Measurements from ENCODE around the gene PAGE2B. TPM values are rescaled to one million over a fixed set of nuclear protein-coding genes. Genes with fewer than 3 reads are reported as not detected.

Gene PAGE2B
- total RNA-seq, 1 experiment from 2014 or later, result not detected

- CTCF ChIA-PET, result no interaction called here
- no peaks in the 10 kb centered on the region for H3K9me3 ChIP-seq (ENCODE audit: control insufficient read depth in 1 of 2, insufficient read depth in 1 of 2, low read depth in 1 of 2, low read length in 2 of 2)
- RAD21 ChIA-PET (ENCODE audit: low non-redundant PET in 1 of 2, low total read pairs in 2 of 2, uncharacterized antibody in 2 of 2, unreplicated experiment in 2 of 2), result no interaction called here
- BruUV-seq (replicated peaks), result no TSS peak
- no peaks in the 10 kb centered on the region for H4K20me1 ChIP-seq (ENCODE audit: insufficient read depth)
- H3K4me1 ChIP-seq (ENCODE audit: control insufficient read depth in 1 of 2, insufficient read depth in 2 of 2, low read length in 2 of 2), result peaks cover 0 to 6% of the 10 kb centered on the region in 2 experiments; a peak in 1 of 4 replicates
- H3K79me2 ChIP-seq (ENCODE audit: insufficient read depth, low read length), result no peaks in the 10 kb centered on the region
- H3K27ac ChIP-seq (ENCODE audit: low read depth, low read length), result no peak overlapping the region
- H3K9ac ChIP-seq (ENCODE audit: low read length), result no peak overlapping the region
- H2AFZ ChIP-seq (ENCODE audit: low read depth, low read length, poor library complexity, severe bottlenecking), result no peak overlapping the region
- H3K9me2 ChIP-seq (ENCODE audit: insufficient read depth), result no peaks in the 10 kb centered on the region
- H3K36me3 ChIP-seq (ENCODE audit: control insufficient read depth in 1 of 2, insufficient read depth in 2 of 2, low read length in 2 of 2), result no peaks in the 10 kb centered on the region
- TF ChIP-seq, protein P1, sequence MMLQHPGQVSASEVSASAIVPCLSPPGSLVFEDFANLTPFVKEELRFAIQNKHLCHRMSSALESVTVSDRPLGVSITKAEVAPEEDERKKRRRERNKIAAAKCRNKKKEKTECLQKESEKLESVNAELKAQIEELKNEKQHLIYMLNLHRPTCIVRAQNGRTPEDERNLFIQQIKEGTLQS (IDR thresholded peaks at IDR 0.05), result no peak
- no peak for TF ChIP-seq ELF1 (IDR thresholded peaks at IDR 0.05; ENCODE audit: borderline replicate concordance, low read depth)
- no peak for TF ChIP-seq CEBPB (IDR thresholded peaks at IDR 0.05; ENCODE audit: low read depth)
- no peak for TF ChIP-seq EZH2phosphoT487 (IDR thresholded peaks at IDR 0.05; ENCODE audit: borderline replicate concordance)
- no peak for TF ChIP-seq FOSL1 (IDR thresholded peaks at IDR 0.05; ENCODE audit: low read depth)
- TF ChIP-seq SP1 (IDR thresholded peaks at IDR 0.05; ENCODE audit: low read depth), result no peak
- no peak for TF ChIP-seq RAD21 (IDR thresholded peaks at IDR 0.05; ENCODE audit: low read depth)
- TF ChIP-seq TCF7L2 (IDR thresholded peaks at IDR 0.05; ENCODE audit: borderline replicate concordance, extremely low read depth, insufficient read depth, insufficient read length), result no peak
- no peak for TF ChIP-seq JUND (IDR thresholded peaks at IDR 0.05)
- TF ChIP-seq POLR2A (IDR thresholded peaks at IDR 0.05; ENCODE audit: borderline replicate concordance, extremely low read depth, insufficient read depth, insufficient read length), result no peak
- no peak for TF ChIP-seq CBX3 (IDR thresholded peaks at IDR 0.05; ENCODE audit: low read depth)
- no peak for TF ChIP-seq MAX (IDR thresholded peaks at IDR 0.05)
- TF ChIP-seq YY1 (IDR thresholded peaks at IDR 0.05; ENCODE audit: extremely low read depth, insufficient replicate concordance, low read depth, low read length), result no peak
- TF ChIP-seq, protein P2, sequence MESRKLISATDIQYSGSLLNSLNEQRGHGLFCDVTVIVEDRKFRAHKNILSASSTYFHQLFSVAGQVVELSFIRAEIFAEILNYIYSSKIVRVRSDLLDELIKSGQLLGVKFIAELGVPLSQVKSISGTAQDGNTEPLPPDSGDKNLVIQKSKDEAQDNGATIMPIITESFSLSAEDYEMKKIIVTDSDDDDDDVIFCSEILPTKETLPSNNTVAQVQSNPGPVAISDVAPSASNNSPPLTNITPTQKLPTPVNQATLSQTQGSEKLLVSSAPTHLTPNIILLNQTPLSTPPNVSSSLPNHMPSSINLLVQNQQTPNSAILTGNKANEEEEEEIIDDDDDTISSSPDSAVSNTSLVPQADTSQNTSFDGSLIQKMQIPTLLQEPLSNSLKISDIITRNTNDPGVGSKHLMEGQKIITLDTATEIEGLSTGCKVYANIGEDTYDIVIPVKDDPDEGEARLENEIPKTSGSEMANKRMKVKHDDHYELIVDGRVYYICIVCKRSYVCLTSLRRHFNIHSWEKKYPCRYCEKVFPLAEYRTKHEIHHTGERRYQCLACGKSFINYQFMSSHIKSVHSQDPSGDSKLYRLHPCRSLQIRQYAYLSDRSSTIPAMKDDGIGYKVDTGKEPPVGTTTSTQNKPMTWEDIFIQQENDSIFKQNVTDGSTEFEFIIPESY (IDR thresholded peaks at IDR 0.05; ENCODE audit: extremely low read depth, insufficient replicate concordance, low read length), result no peak
- no peak for TF ChIP-seq CTCF (IDR thresholded peaks at IDR 0.05 in 2 of 3, conservative IDR thresholded peaks at IDR 0.05 in 1 of 3; ENCODE audit: borderline replicate concordance in 1 of 3, insufficient read depth in 1 of 3, low read depth in 2 of 3, low read length in 2 of 3)
- no peak for TF ChIP-seq SIN3A (IDR thresholded peaks at IDR 0.05; ENCODE audit: low read depth)
- TF ChIP-seq EGR1 (IDR thresholded peaks at IDR 0.05; ENCODE audit: low read depth), result no peak
- TF ChIP-seq REST (IDR thresholded peaks at IDR 0.05; ENCODE audit: low read depth), result no peak
- TF ChIP-seq POLR2AphosphoS5 (IDR thresholded peaks at IDR 0.05; ENCODE audit: low read depth, low read length), result no peak
- no peak for ATAC-seq
- H3K4me2 ChIP-seq (ENCODE audit: low read length), result no peak overlapping the region
- POLR2A ChIA-PET, result no interaction called here
- intact Hi-C loops (cut with micrococcal nuclease), result no loop called here
- no peak overlapping the region for H3K4me3 ChIP-seq (replicated peaks in 1 of 2; ENCODE audit: low read depth in 1 of 2, low read length in 2 of 2)
- H3K27me3 ChIP-seq (ENCODE audit: insufficient read depth, low read length), result no peaks in the 10 kb centered on the region
- no peak for DNase-seq (ENCODE audit: low read depth, low spot score)
Measured at GRCh38 chrX:55028611-55029010, 46.2 kb upstream of the PAGE2B start.
